ENCODE results near the gene CYB5R4.
A peak's percentile ranks its signal among the peaks of the same experiment; 100 is the strongest.

CYB5R4 gene

DNA sequence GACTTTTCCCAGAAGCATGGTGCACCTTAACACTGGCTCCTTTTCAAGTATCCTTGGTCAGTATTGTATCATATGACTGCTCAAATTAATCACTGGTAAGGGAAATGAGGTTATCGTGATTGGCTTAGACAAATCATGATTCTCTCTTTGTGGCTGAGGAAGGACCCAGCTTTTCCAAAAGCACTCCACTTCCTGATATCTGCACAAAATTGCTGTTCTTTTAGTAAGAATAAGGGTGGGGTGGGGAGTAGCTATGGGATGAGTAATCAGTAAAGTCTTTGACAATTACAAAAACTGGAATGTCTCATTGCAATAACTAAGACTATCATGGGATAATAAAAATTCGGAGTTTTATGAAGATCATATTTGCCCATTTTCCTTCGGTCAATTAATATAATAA is 15.3 kb upstream of the CYB5R4 start:
- H3K4me1 ChIP-seq (ENCODE audit: low read length): peaks cover 37% of the 10 kb centered on the region
- H3K4me3 ChIP-seq (ENCODE audit: low read length): no peak overlapping the region
- no peaks in the 10 kb centered on the region for H4K20me1 ChIP-seq (ENCODE audit: insufficient read depth, low read length)
- H3K4me2 ChIP-seq (ENCODE audit: low read length): no peak overlapping the region
- no peak overlapping the region for H2AFZ ChIP-seq (ENCODE audit: low read depth, low read length)
- no peak for TF ChIP-seq EZH2phosphoT487 (IDR thresholded peaks at IDR 0.05; ENCODE audit: low read depth)
- TF ChIP-seq, protein P1, sequence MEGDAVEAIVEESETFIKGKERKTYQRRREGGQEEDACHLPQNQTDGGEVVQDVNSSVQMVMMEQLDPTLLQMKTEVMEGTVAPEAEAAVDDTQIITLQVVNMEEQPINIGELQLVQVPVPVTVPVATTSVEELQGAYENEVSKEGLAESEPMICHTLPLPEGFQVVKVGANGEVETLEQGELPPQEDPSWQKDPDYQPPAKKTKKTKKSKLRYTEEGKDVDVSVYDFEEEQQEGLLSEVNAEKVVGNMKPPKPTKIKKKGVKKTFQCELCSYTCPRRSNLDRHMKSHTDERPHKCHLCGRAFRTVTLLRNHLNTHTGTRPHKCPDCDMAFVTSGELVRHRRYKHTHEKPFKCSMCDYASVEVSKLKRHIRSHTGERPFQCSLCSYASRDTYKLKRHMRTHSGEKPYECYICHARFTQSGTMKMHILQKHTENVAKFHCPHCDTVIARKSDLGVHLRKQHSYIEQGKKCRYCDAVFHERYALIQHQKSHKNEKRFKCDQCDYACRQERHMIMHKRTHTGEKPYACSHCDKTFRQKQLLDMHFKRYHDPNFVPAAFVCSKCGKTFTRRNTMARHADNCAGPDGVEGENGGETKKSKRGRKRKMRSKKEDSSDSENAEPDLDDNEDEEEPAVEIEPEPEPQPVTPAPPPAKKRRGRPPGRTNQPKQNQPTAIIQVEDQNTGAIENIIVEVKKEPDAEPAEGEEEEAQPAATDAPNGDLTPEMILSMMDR (IDR thresholded peaks at IDR 0.05; ENCODE audit: low read depth, low read length): no peak
- H3K27ac ChIP-seq (ENCODE audit: low read length): no peak overlapping the region
- H3K79me2 ChIP-seq (ENCODE audit: low read length): no peaks in the 10 kb centered on the region
- H3K27me3 ChIP-seq (ENCODE audit: low read depth, low read length): no peaks in the 10 kb centered on the region
- H3K9ac ChIP-seq (ENCODE audit: low read length): no peak overlapping the region
- H3K9me3 ChIP-seq (ENCODE audit: insufficient read depth, low read length): peaks cover 5% of the 10 kb centered on the region
- H3K36me3 ChIP-seq (replicated peaks; ENCODE audit: low read depth, low read length): peaks cover 6% of the 10 kb centered on the region

GRCh38 chr6:83846291-83846690 is 13.2 kb upstream of the CYB5R4 start:
- no peaks in the 10 kb centered on the region for H4K20me1 ChIP-seq (ENCODE audit: insufficient read depth, low read length)
- peak overlapping the region; percentile 22; the same call in 1 of the 2 replicates for H3K9ac ChIP-seq (ENCODE audit: low read length)
- TF ChIP-seq EZH2phosphoT487 (IDR thresholded peaks at IDR 0.05; ENCODE audit: low read depth): no peak
- TF ChIP-seq, protein P1 (IDR thresholded peaks at IDR 0.05; ENCODE audit: low read depth, low read length): no peak
- no peaks in the 10 kb centered on the region for H3K27me3 ChIP-seq (ENCODE audit: low read depth, low read length)
- peaks cover 5% of the 10 kb centered on the region for H3K36me3 ChIP-seq (replicated peaks; ENCODE audit: low read depth, low read length)
- H3K4me1 ChIP-seq (ENCODE audit: low read length): peaks cover 41% of the 10 kb centered on the region
- H3K9me3 ChIP-seq (ENCODE audit: insufficient read depth, low read length): peaks cover 3% of the 10 kb centered on the region
- peak overlapping the region; percentile 59 for H3K4me2 ChIP-seq (ENCODE audit: low read length)
- peak overlapping the region; percentile 74 for H3K27ac ChIP-seq (ENCODE audit: low read length)
- no peaks in the 10 kb centered on the region for H3K79me2 ChIP-seq (ENCODE audit: low read length)
- peak overlapping the region; percentile 4; the same call in 1 of the 2 replicates for H2AFZ ChIP-seq (ENCODE audit: low read depth, low read length)
- no peak overlapping the region for H3K4me3 ChIP-seq (ENCODE audit: low read length)

GRCh38 chr6:83847179-83847578 is 12.3 kb upstream of the CYB5R4 start:
- Histone ChIP-seq H3K36me3 (replicated peaks; ENCODE audit: low read depth, low read length) (no peaks in the 10 kb centered on the region), H3K27me3 (ENCODE audit: low read depth, low read length) (no peaks in the 10 kb centered on the region), H3K9me3 (ENCODE audit: insufficient read depth, low read length) (no peaks in the 10 kb centered on the region; the same call in 1 of the 2 replicates), H2AFZ (ENCODE audit: low read depth, low read length) (no peak overlapping the region), H4K20me1 (ENCODE audit: insufficient read depth, low read length) (no peaks in the 10 kb centered on the region), H3K4me1 (ENCODE audit: low read length) (peaks cover 41% of the 10 kb centered on the region), H3K79me2 (ENCODE audit: low read length) (no peaks in the 10 kb centered on the region), H3K9ac (ENCODE audit: low read length) (peak overlapping the region; percentile 22; the same call in 1 of the 2 replicates), H3K4me2 (ENCODE audit: low read length) (peak overlapping the region; percentile 59), H3K27ac (ENCODE audit: low read length) (peak overlapping the region; percentile 74), H3K4me3 (ENCODE audit: low read length) (peak overlapping the region; percentile 20)
- TF ChIP-seq, protein P1 (IDR thresholded peaks at IDR 0.05; ENCODE audit: low read depth, low read length): no peak
- no peak for TF ChIP-seq EZH2phosphoT487 (IDR thresholded peaks at IDR 0.05; ENCODE audit: low read depth)

DNA sequence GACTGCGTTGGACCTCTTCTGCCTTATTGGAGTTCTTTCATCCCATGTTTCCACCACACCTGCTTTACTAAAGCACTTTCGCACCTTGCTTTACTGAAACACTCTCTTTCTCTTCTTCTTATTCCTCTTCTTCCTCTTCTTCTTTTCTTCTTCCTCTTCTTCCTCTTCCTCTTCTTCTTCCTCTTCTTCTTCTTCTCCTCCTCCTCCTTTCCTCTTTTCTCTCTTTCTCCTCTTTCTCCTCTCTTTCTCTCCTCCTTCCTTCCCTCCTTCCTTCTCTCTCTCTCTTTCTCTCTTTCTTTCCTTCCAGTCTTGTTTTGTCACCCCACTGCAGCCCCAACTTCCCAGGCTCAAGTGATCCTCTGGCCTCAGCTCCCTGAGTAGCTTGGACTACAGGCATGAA is 10.4 kb upstream of the CYB5R4 start:
- peaks cover 41% of the 10 kb centered on the region for H3K4me1 ChIP-seq (ENCODE audit: low read length)
- H3K27me3 ChIP-seq (ENCODE audit: low read depth, low read length): no peaks in the 10 kb centered on the region
- TF ChIP-seq, protein P1 (IDR thresholded peaks at IDR 0.05; ENCODE audit: low read depth, low read length): no peak
- no peak for TF ChIP-seq EZH2phosphoT487 (IDR thresholded peaks at IDR 0.05; ENCODE audit: low read depth)
- H3K4me2 ChIP-seq (ENCODE audit: low read length): no peak overlapping the region
- no peak overlapping the region for H3K27ac ChIP-seq (ENCODE audit: low read length)
- H3K79me2 ChIP-seq (ENCODE audit: low read length): no peaks in the 10 kb centered on the region
- H3K36me3 ChIP-seq (replicated peaks; ENCODE audit: low read depth, low read length): no peaks in the 10 kb centered on the region
- no peak overlapping the region for H3K4me3 ChIP-seq (ENCODE audit: low read length)
- no peak overlapping the region for H3K9ac ChIP-seq (ENCODE audit: low read length)
- H4K20me1 ChIP-seq (ENCODE audit: insufficient read depth, low read length): no peaks in the 10 kb centered on the region
- H2AFZ ChIP-seq (ENCODE audit: low read depth, low read length): no peak overlapping the region
- no peaks in the 10 kb centered on the region for H3K9me3 ChIP-seq (ENCODE audit: insufficient read depth, low read length)
